Naive B cell (primary cell): ENCODE data around the gene S100A8. TPM values are rescaled to one million over a fixed set of nuclear protein-coding genes. Genes with fewer than 3 reads are reported as not detected.
"Not testable (repeated sequence)": the region's sequence is repeated elsewhere in the genome, so short reads cannot be mapped to it uniquely, and the experiment has no call there.

Experiments
- ATAC-seq, 2 donors: fragments of 150-1000 bp; cut with Tn5 transposase; 2 replicates each; pipeline ENCODE4 v1.10.0; 2021; ENCODE audit warnings: low read depth in 2 of 2, mild to moderate bottlenecking in 2 of 2, moderate library complexity in 2 of 2
- DNase-seq: peaks from one replicate; pipeline ENCODE4 v3.0.0; 2022
- H3K27ac Mint-ChIP-seq, 6 donors: one replicate each; pipeline ENCODE4 v1.8.0; 2020 to 2022; ENCODE audit warnings: mild to moderate bottlenecking in 6 of 6, mixed read lengths in 6 of 6, moderate library complexity in 5 of 6, inconsistent platforms in 2 of 6
- H3K27me3 Mint-ChIP-seq, 3 donors: one replicate each; pipeline ENCODE4 v1.8.0; 2021 to 2022; ENCODE audit warnings: mixed read lengths in 3 of 3, mild to moderate bottlenecking in 1 of 3
- H3K36me3 Mint-ChIP-seq, 2 donors: one replicate each; pipeline ENCODE4 v1.8.0; 2020 to 2022; ENCODE audit warnings: mixed read lengths in 2 of 2, inconsistent platforms in 1 of 2, mild to moderate bottlenecking in 1 of 2
- H3K4me1 Mint-ChIP-seq, 3 donors: one replicate each; pipeline ENCODE4 v1.8.0; 2020 to 2022; ENCODE audit warnings: mixed read lengths in 3 of 3, inconsistent platforms in 1 of 3, mild to moderate bottlenecking in 1 of 3, moderate library complexity in 1 of 3
- H3K4me3 Mint-ChIP-seq, 8 donors: one replicate each; pipeline ENCODE4 v1.8.0; 2020 to 2022; ENCODE audit warnings: mild to moderate bottlenecking in 8 of 8, mixed read lengths in 8 of 8, moderate library complexity in 8 of 8, inconsistent platforms in 2 of 8
- H3K9me3 Mint-ChIP-seq, 7 donors: one replicate each; pipeline ENCODE4 v1.8.0; 2020 to 2022; ENCODE audit warnings: mixed read lengths in 7 of 7, mild to moderate bottlenecking in 5 of 7, inconsistent platforms in 2 of 7, moderate library complexity in 1 of 7
- polyA plus RNA-seq, 6 donors: library from polyadenylated mRNA; unstranded; fragments of 300-500 nt; fragmentation: Illumina TruSeq; gene quantifications; one replicate each; pipeline ENCODE4 v1.2.3, GENCODE V29; 2021; ENCODE audit warnings: low read depth in 6 of 6

Gene S100A8
- polyA plus RNA-seq, 6 donors from 2014 or later: 6.3 to 131 (median 36.3) TPM

DNA sequence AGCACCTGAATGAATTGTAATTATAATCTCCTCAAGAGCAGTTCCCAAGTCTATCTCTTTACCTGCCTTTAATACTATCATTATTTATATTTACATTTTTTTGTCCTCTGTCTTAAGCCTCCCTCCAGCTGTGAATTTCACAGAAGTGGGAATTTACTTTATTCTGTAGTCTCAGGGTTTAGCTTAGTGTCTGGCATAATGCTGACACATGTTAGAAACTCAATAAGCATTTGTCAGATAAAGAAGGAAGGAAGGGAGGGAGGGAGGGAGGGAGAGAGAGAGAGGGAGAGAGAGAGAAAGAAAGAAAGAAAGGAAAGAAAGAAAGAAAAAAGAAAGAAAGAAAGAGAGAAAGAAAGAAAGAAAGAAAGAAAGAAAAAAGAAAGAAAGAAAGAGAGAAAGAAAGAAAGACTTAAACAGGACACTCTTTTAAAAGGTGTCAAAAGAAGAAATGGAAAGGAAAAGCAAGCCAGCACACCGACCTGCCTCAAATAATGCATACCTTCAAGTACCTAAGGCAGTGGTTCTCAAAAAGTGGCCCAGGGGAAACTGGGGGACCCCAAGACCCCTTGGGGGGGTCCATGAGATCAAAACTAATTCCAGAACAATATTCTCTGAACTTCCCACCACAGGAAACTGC lies 40.4 kb downstream of the S100A8 start:
- ATAC-seq (no peak), DNase-seq (no peak)
- Mint-ChIP-seq H3K4me3 (no peak overlapping the region), H3K9me3 (no peaks in the 10 kb centered on the region), H3K36me3 (no peaks in the 10 kb centered on the region), H3K27me3 (peaks cover 58 to 73% (median 61%) of the 10 kb centered on the region in 3 donors), H3K4me1 (peaks cover 13 to 14% (median 13%) of the 10 kb centered on the region in 3 donors), H3K27ac (no peak overlapping the region)

GRCh38 chr1:153349363-153350320 lies 41.2 kb downstream of the S100A8 start:
- no peak for DNase-seq
- peaks cover 58 to 73% (median 69%) of the 10 kb centered on the region in 3 donors for H3K27me3 Mint-ChIP-seq
- peak overlapping the region in 1 of 8 donors; percentile 43 for H3K4me3 Mint-ChIP-seq
- no peaks in the 10 kb centered on the region for H3K9me3 Mint-ChIP-seq
- H3K4me1 Mint-ChIP-seq: peaks cover 17 to 21% (median 18%) of the 10 kb centered on the region in 3 donors
- H3K36me3 Mint-ChIP-seq: no peaks in the 10 kb centered on the region
- H3K27ac Mint-ChIP-seq: peak overlapping the region in 1 of 6 donors; percentile 15
- no peak for ATAC-seq

- Mint-ChIP-seq H3K27ac (peak within 1 kb of the TSS in 1 of 6 donors; percentile 15), H3K4me1 (peaks cover 23 to 29% (median 23%) of the 10 kb centered on the region in 3 donors), H3K27me3 (peaks cover 62 to 78% (median 77%) of the 10 kb centered on the region in 3 donors), H3K4me3 (peak within 1 kb of the TSS in 2 of 8 donors; percentile 5 to 43), H3K36me3 (no peaks in the 10 kb centered on the region), H3K9me3 (no peaks in the 10 kb centered on the region)
- no peak for ATAC-seq
- DNase-seq: no peak
Observed at GRCh38 chr1:153348511-153349362, 42.1 kb downstream of the S100A8 start, which contains the start of gene PGLYRP4. PGLYRP4 (minus strand) TSS chr1:153348841; CDS start chr1:153347932, 909 bp downstream.

DNA sequence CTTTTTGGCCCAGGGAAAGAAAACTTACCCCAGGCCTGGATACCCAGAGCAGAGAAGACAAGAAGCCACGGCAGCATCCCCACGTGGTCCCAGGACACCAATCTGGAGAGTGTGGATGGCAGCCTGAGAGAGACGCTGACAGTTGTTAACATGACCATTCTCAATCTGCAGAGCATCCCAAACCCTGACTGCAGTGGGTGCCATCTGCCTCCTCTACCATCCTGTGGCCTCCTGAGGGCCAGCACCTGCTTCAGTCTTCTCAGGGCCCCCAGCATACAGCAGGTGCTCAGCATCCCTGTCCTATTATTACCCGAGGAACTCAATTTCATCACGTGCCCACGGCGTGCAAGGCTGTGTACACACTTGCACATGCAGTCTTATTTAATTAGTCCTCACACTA lies 43.0 kb downstream of the S100A8 start:
- H3K9me3 Mint-ChIP-seq: no peaks in the 10 kb centered on the region
- no peak overlapping the region for H3K4me3 Mint-ChIP-seq
- ATAC-seq (no peak), DNase-seq (no peak)
- H3K27me3 Mint-ChIP-seq: peaks cover 69 to 80% (median 78%) of the 10 kb centered on the region in 3 donors
- H3K27ac Mint-ChIP-seq: no peak overlapping the region
- H3K4me1 Mint-ChIP-seq: peaks cover 23 to 34% (median 23%) of the 10 kb centered on the region in 3 donors
- H3K36me3 Mint-ChIP-seq: no peaks in the 10 kb centered on the region

- ATAC-seq, H3K4me3 Mint-ChIP-seq, DNase-seq, H3K27ac Mint-ChIP-seq, H3K9me3 Mint-ChIP-seq, H3K36me3 Mint-ChIP-seq: not testable (repeated sequence)
- H3K27me3 Mint-ChIP-seq: peaks cover 77 to 85% (median 82%) of the 10 kb centered on the region in 3 donors
- H3K4me1 Mint-ChIP-seq: peaks cover 23 to 34% (median 23%) of the 10 kb centered on the region in 3 donors
Observed at GRCh38 chr1:153347049-153347448, 43.8 kb downstream of the S100A8 start.

GRCh38 chr1:153346077-153346723 lies 44.7 kb downstream of the S100A8 start:
- no peaks in the 10 kb centered on the region for H3K36me3 Mint-ChIP-seq
- no peaks in the 10 kb centered on the region for H3K9me3 Mint-ChIP-seq
- ATAC-seq: peak; percentile 35 to 58
- H3K27me3 Mint-ChIP-seq: peaks cover 83 to 93% (median 85%) of the 10 kb centered on the region in 3 donors
- H3K4me1 Mint-ChIP-seq: peaks cover 23 to 34% (median 23%) of the 10 kb centered on the region in 3 donors
- DNase-seq: no peak
- H3K27ac Mint-ChIP-seq: peak overlapping the region in 2 of 6 donors; percentile 0 to 60
- peak overlapping the region in 3 of 8 donors; percentile 8 to 45 (median 19) for H3K4me3 Mint-ChIP-seq

GRCh38 chr1:153345187-153346076 lies 45.4 kb downstream of the S100A8 start:
- DNase-seq (no peak), ATAC-seq (peak in 1 of 2 donors; percentile 46)
- H3K27me3 Mint-ChIP-seq: peaks cover 82 to 94% (median 92%) of the 10 kb centered on the region in 3 donors
- no peaks in the 10 kb centered on the region for H3K36me3 Mint-ChIP-seq
- peak overlapping the region in 2 of 8 donors; percentile 8 to 49 for H3K4me3 Mint-ChIP-seq
- H3K4me1 Mint-ChIP-seq: peaks cover 23 to 34% (median 23%) of the 10 kb centered on the region in 3 donors
- H3K9me3 Mint-ChIP-seq: no peaks in the 10 kb centered on the region
- peak overlapping the region in 4 of 6 donors; percentile 0 to 60 (median 55) for H3K27ac Mint-ChIP-seq

GRCh38 chr1:153344718-153345025 lies 46.2 kb downstream of the S100A8 start:
- no peak for DNase-seq
- H3K9me3 Mint-ChIP-seq: no peaks in the 10 kb centered on the region
- peaks cover 82 to 86% (median 85%) of the 10 kb centered on the region in 3 donors for H3K27me3 Mint-ChIP-seq

GRCh38 chr1:153343811-153344717 lies 46.8 kb downstream of the S100A8 start:
- ATAC-seq (no peak), DNase-seq (no peak)
- peaks cover 23 to 36% (median 23%) of the 10 kb centered on the region in 3 donors for H3K4me1 Mint-ChIP-seq
- peaks cover 0 to under 1% of the 10 kb centered on the region in 2 donors for H3K36me3 Mint-ChIP-seq
- no peak overlapping the region for H3K4me3 Mint-ChIP-seq
- H3K27me3 Mint-ChIP-seq: peaks cover 81 to 84% (median 82%) of the 10 kb centered on the region in 3 donors
- no peak overlapping the region for H3K27ac Mint-ChIP-seq
- H3K9me3 Mint-ChIP-seq: no peaks in the 10 kb centered on the region

More at GRCh38 chr1:153344718-153345025, 46.2 kb downstream of the S100A8 start:
- peaks cover 23 to 35% (median 23%) of the 10 kb centered on the region in 3 donors for H3K4me1 Mint-ChIP-seq
- ATAC-seq: no peak
- H3K36me3 Mint-ChIP-seq: no peaks in the 10 kb centered on the region
- peak overlapping the region in 1 of 6 donors; percentile 37 for H3K27ac Mint-ChIP-seq
- no peak overlapping the region for H3K4me3 Mint-ChIP-seq

GRCh38 chr1:153343040-153343681 lies 47.7 kb downstream of the S100A8 start:
- Mint-ChIP-seq H3K4me3 (no peak overlapping the region), H3K9me3 (peaks cover 0 to 5% (median 0%) of the 10 kb centered on the region in 7 donors), H3K4me1 (peaks cover 23 to 36% (median 23%) of the 10 kb centered on the region in 3 donors), H3K36me3 (peaks cover 0 to 9% of the 10 kb centered on the region in 2 donors), H3K27me3 (peaks cover 81 to 84% (median 82%) of the 10 kb centered on the region in 3 donors), H3K27ac (no peak overlapping the region)
- no peak for DNase-seq
- ATAC-seq: no peak
